ENCODE results near the gene NDUFB7.

DNA sequence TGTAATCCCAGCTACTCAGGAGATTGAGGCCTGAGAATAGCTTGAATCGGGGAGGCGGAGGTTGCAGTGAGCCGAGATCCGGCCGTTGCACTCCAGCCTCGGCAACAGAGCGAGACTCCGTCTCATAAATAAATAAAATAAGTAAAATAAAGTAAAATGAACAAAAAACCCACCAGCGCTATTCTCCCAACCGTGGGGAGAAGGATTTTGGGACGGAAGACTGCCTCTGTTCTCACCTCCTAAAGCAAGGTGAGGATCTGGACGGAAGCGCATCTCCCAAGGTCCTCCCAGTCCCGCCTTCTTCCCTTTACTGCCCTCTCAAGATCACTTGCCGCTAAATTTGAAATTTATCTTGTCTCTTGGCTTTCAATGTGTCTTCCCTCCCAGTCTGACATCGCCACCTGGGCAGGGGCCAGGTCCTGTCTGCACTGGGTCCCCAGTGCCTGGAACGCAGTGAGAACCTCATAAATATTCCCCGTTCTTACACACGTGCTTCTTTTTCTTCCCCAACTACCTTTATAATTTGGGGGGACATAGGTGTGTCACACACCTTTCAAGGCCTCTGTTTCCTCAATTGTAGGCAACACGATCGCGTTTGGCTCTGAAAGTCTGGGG lies 52.5 kb downstream of the NDUFB7 start:
- TF ChIP-seq POLR2A (IDR thresholded peaks at IDR 0.05; ENCODE audit: low read length) (no peak), GATA1 (IDR thresholded peaks at IDR 0.05; ENCODE audit: low read depth, low read length) (no peak)
